ENCODE data around the gene MGP.
A peak's percentile ranks its signal among the peaks of the same experiment; 100 is the strongest.

The MGP gene

GRCh38 chr12:14885718-14886221, at the start of gene MGP:
Gene MGP (minus strand): TSS chr12:14885854. CDS start chr12:14885791, 63 bp downstream.
- FAIRE-seq (no peak), DNase-seq (ENCODE audit: extremely low spot score, insufficient read length, low read depth) (no peak)

- no peak for FAIRE-seq
- DNase-seq (ENCODE audit: extremely low spot score, insufficient read length, low read depth), result no peak
These were observed 49.4 kb upstream of the MGP start for GRCh38 chr12:14935031-14935430.

- no peak for FAIRE-seq
- no peak for DNase-seq (ENCODE audit: extremely low spot score, insufficient read length, low read depth)
These were observed 48.9 kb upstream of the MGP start for GRCh38 chr12:14934511-14934910.

- no peak for DNase-seq (ENCODE audit: extremely low spot score, insufficient read length, low read depth)
- FAIRE-seq, result no peak
These were observed 46.3 kb upstream of the MGP start for GRCh38 chr12:14931791-14932560.

GRCh38 chr12:14931359-14931758, 45.7 kb upstream of the MGP start:
- DNase-seq (ENCODE audit: extremely low spot score, insufficient read length, low read depth) (no peak), FAIRE-seq (no peak)

GRCh38 chr12:14930299-14930698, 44.6 kb upstream of the MGP start:
- no peak for DNase-seq (ENCODE audit: extremely low spot score, insufficient read length, low read depth)
- no peak for FAIRE-seq

- FAIRE-seq (no peak), DNase-seq (ENCODE audit: extremely low spot score, insufficient read length, low read depth) (no peak)
These were observed 43.3 kb upstream of the MGP start for GRCh38 chr12:14928931-14929330.

GRCh38 chr12:14927267-14927666, 41.6 kb upstream of the MGP start:
- DNase-seq (ENCODE audit: extremely low spot score, insufficient read length, low read depth), result no peak
- FAIRE-seq, result no peak

- DNase-seq (ENCODE audit: extremely low spot score, insufficient read length, low read depth) (no peak), FAIRE-seq (no peak)
These were observed 38.9 kb upstream of the MGP start for GRCh38 chr12:14924541-14924940.

- no peak for FAIRE-seq
- DNase-seq (ENCODE audit: extremely low spot score, insufficient read length, low read depth), result no peak
These were observed 38.3 kb upstream of the MGP start for GRCh38 chr12:14923944-14924343.

- DNase-seq (ENCODE audit: extremely low spot score, insufficient read length, low read depth) (no peak), FAIRE-seq (peak; percentile 18)
These were observed 35.6 kb upstream of the MGP start for GRCh38 chr12:14921218-14921617.

- FAIRE-seq (peak; percentile 31), DNase-seq (ENCODE audit: extremely low spot score, insufficient read length, low read depth) (no peak)
These were observed 34.9 kb upstream of the MGP start for GRCh38 chr12:14920475-14921126.

- FAIRE-seq (no peak), DNase-seq (ENCODE audit: extremely low spot score, insufficient read length, low read depth) (no peak)
These were observed 33.8 kb upstream of the MGP start for GRCh38 chr12:14919455-14919854.

GRCh38 chr12:14915736-14916135, 30.1 kb upstream of the MGP start:
- DNase-seq (ENCODE audit: extremely low spot score, insufficient read length, low read depth), result no peak
- no peak for FAIRE-seq

- DNase-seq (ENCODE audit: extremely low spot score, insufficient read length, low read depth) (no peak), FAIRE-seq (no peak)
These were observed 27.7 kb upstream of the MGP start for GRCh38 chr12:14913381-14913781.

- FAIRE-seq, result no peak
These were observed 25.5 kb upstream of the MGP start for GRCh38 chr12:14911131-14911530.

GRCh38 chr12:14910090-14910915, 24.6 kb upstream of the MGP start:
- no peak for DNase-seq (ENCODE audit: extremely low spot score, insufficient read length, low read depth)
- no peak for FAIRE-seq

More at GRCh38 chr12:14911131-14911530, 25.5 kb upstream of the MGP start:
- DNase-seq (ENCODE audit: extremely low spot score, insufficient read length, low read depth), result no peak

GRCh38 chr12:14907953-14908352, 22.3 kb upstream of the MGP start:
- DNase-seq (ENCODE audit: extremely low spot score, insufficient read length, low read depth) (no peak), FAIRE-seq (no peak)

GRCh38 chr12:14906114-14906513, 20.5 kb upstream of the MGP start:
- FAIRE-seq (no peak), DNase-seq (ENCODE audit: extremely low spot score, insufficient read length, low read depth) (no peak)

- FAIRE-seq, result no peak
- no peak for DNase-seq (ENCODE audit: extremely low spot score, insufficient read length, low read depth)
These were observed 19.8 kb upstream of the MGP start for GRCh38 chr12:14905269-14906004.
